GM12891 (cell line): ENCODE results near the gene MGAT2.

Source experiments
- DNase-seq: peaks from one replicate; pipeline ENCODE4 v3.0.0; 2011; ENCODE audit warnings: low spot score; ENCODE audit not compliant: insufficient read length
- FAIRE-seq: peaks from 2 replicates; lab custom pipeline; 2011; peaks lifted over from hg19 to GRCh38; lab: Jason Lieb, UNC
- PAX5 ChIP-seq: IDR thresholded peaks from 2 replicates; pipeline ENCODE4 v1.6.1; 2011; ENCODE audit warnings: low read length, moderate library complexity, mild to moderate bottlenecking; ENCODE audit not compliant: insufficient read depth, severe bottlenecking
- POLR2A ChIP-seq: IDR thresholded peaks from 2 replicates; pipeline ENCODE4 v1.6.1; 2011; ENCODE audit warnings: low read depth, low read length, control low read depth
- POLR2AphosphoS5 ChIP-seq: IDR thresholded peaks from 2 replicates; pipeline ENCODE4 v1.6.1; 2011; ENCODE audit warnings: low read depth, low read length, control low read depth
- POU2F2 ChIP-seq: IDR thresholded peaks from 2 replicates; pipeline ENCODE4 v1.6.1; 2011; ENCODE audit warnings: low read depth, mild to moderate bottlenecking, control low read depth, low read length, moderate library complexity
- SPI1 ChIP-seq: IDR thresholded peaks from 2 replicates; pipeline ENCODE4 v1.6.1; 2011; ENCODE audit warnings: low read depth, low read length, control low read depth
- TAF1 ChIP-seq: IDR thresholded peaks from 2 replicates; pipeline ENCODE4 v1.6.1; 2011; ENCODE audit warnings: low read depth, low read length, control low read depth

The MGAT2 gene

GRCh38 chr14:49623941-49624839 lies 3.6 kb downstream of the MGAT2 start:
- FAIRE-seq (no peak), DNase-seq (no peak)
- TF ChIP-seq POLR2A: peak; percentile 61
- TF ChIP-seq PAX5: no peak
- TF ChIP-seq POU2F2: no peak
- TF ChIP-seq TAF1: no peak
- TF ChIP-seq SPI1: no peak
- TF ChIP-seq POLR2AphosphoS5: 0 out of 2 replicates have a peak, but pooled peaks have one; percentile 23

GRCh38 chr14:49633640-49634546 lies 13.3 kb downstream of the MGAT2 start:
- FAIRE-seq: peak; percentile 95
- TF ChIP-seq POU2F2 (no peak; the same call in none of the 2 replicates), POLR2AphosphoS5 (peak; percentile 39), SPI1 (peak; percentile 21; the same call in 1 of the 2 replicates), POLR2A (0 out of 2 replicates have a peak, but pooled peaks have one; percentile 63), TAF1 (peak; percentile 7; the same call in 1 of the 2 replicates), PAX5 (no peak)

GRCh38 chr14:49634547-49635334 lies 14.1 kb downstream of the MGAT2 start, which contains the start of gene DNAAF2:
Gene DNAAF2, minus strand, starts transcription at chr14:49635244. Its CDS starts 95 bp downstream, at chr14:49635149.
- TF ChIP-seq POLR2AphosphoS5 (0 out of 2 replicates have a peak, but pooled peaks have one; percentile 24), POU2F2 (no peak; the same call in 1 of the 2 replicates), SPI1 (0 out of 2 replicates have a peak, but pooled peaks have one; percentile 1), POLR2A (no peak; the same call in 1 of the 2 replicates)
- peak; percentile 35 for FAIRE-seq
- DNase-seq: peak; percentile 32

More at GRCh38 chr14:49633640-49634546, 13.3 kb downstream of the MGAT2 start:
- peak; percentile 82 for DNase-seq

GRCh38 chr14:49636866-49637265 lies 16.3 kb downstream of the MGAT2 start:
- no peak for TF ChIP-seq SPI1
- no peak for TF ChIP-seq POLR2AphosphoS5
- TF ChIP-seq POLR2A: no peak
- no peak for TF ChIP-seq POU2F2
- no peak for TF ChIP-seq TAF1
- no peak for TF ChIP-seq PAX5
- FAIRE-seq (no peak), DNase-seq (no peak)

GRCh38 chr14:49637534-49638078 lies 17.0 kb downstream of the MGAT2 start:
- DNase-seq (no peak), FAIRE-seq (no peak)
- no peak for TF ChIP-seq TAF1
- TF ChIP-seq POLR2AphosphoS5: no peak
- TF ChIP-seq POLR2A: no peak
- no peak for TF ChIP-seq PAX5

GRCh38 chr14:49640540-49641417 lies 20.2 kb downstream of the MGAT2 start:
- TF ChIP-seq POLR2A: no peak
- no peak for TF ChIP-seq POU2F2
- TF ChIP-seq PAX5: no peak
- TF ChIP-seq SPI1: no peak
- no peak for TF ChIP-seq TAF1
- TF ChIP-seq POLR2AphosphoS5: no peak
- no peak for DNase-seq
- no peak for FAIRE-seq

GRCh38 chr14:49641697-49642129 lies 21.1 kb downstream of the MGAT2 start:
- DNase-seq (no peak), FAIRE-seq (peak; percentile 69)
- TF ChIP-seq POLR2A (no peak), POLR2AphosphoS5 (no peak), POU2F2 (no peak), SPI1 (no peak), PAX5 (no peak), TAF1 (no peak)
